SJCRH30 (cell line): ENCODE data around the gene ACE2. TPM values are rescaled to one million over a fixed set of nuclear protein-coding genes. Genes with fewer than 3 reads are reported as not detected.

Experiments
- total RNA-seq: library from RNA; depleted of rRNA; stranded (reverse); fragments of >200 nt; shearing (Covaris generic); gene quantifications from 2 replicates; pipeline ENCODE4 v1.2.3, GENCODE V29; 2014; rRNA removed

Gene ACE2
- total RNA-seq, 1 experiment from 2014 or later = 0.28 TPM

Other genes starting within 250 kb of the ACE2 start
- gene VEGFD, start 216.5 kb downstream of the ACE2 start, total RNA-seq = 0.14 TPM in 1 of 2 replicates, not detected in the other
- gene PIR, start 107.6 kb downstream of the ACE2 start, total RNA-seq = 4.6 and 4.9 TPM in 2 replicates
- 0.05 and 0.08 TPM in 2 replicates for gene BMX, start 100.2 kb downstream of the ACE2 start, total RNA-seq
- gene CLTRN, start 63.8 kb upstream of the ACE2 start, total RNA-seq = 0.42 and 0.51 TPM in 2 replicates
- gene CA5B, start 137.3 kb upstream of the ACE2 start, total RNA-seq = 4.0 and 5.0 TPM in 2 replicates
- 7.3 and 10.6 TPM in 2 replicates for gene ZRSR2, start 189.5 kb upstream of the ACE2 start, total RNA-seq